ENCODE data around the gene RSPH6A.
A peak's percentile ranks its signal among the peaks of the same experiment; 100 is the strongest.

RSPH6A gene

GRCh38 chr19:45789035-45789786, 25.9 kb downstream of the RSPH6A start:
- Mint-ChIP-seq H3K27me3 (ENCODE audit: low read depth, poor library complexity) (peaks cover 9% of the 10 kb centered on the region), H3K4me3 (no peak overlapping the region), H3K4me1 (peaks cover 35% of the 10 kb centered on the region), H3K36me3 (ENCODE audit: low read depth) (peaks cover 38% of the 10 kb centered on the region), H3K9me3 (no peaks in the 10 kb centered on the region), H3K27ac (peak overlapping the region; percentile 58)
- no peak for TF ChIP-seq CTCF (IDR thresholded peaks at IDR 0.05)
- DNase-seq, result no peak

- Mint-ChIP-seq H3K36me3 (ENCODE audit: low read depth) (peaks cover 38% of the 10 kb centered on the region), H3K27me3 (ENCODE audit: low read depth, poor library complexity) (no peaks in the 10 kb centered on the region), H3K27ac (no peak overlapping the region), H3K4me3 (no peak overlapping the region), H3K9me3 (no peaks in the 10 kb centered on the region), H3K4me1 (peaks cover 36% of the 10 kb centered on the region)
- TF ChIP-seq CTCF (IDR thresholded peaks at IDR 0.05), result no peak
- no peak for DNase-seq
Observed at GRCh38 chr19:45786533-45786894, 28.6 kb downstream of the RSPH6A start.

- H3K27me3 Mint-ChIP-seq (ENCODE audit: low read depth, poor library complexity), result no peaks in the 10 kb centered on the region
- no peaks in the 10 kb centered on the region for H3K9me3 Mint-ChIP-seq
- TF ChIP-seq CTCF (IDR thresholded peaks at IDR 0.05), result no peak
- peaks cover 32% of the 10 kb centered on the region for H3K36me3 Mint-ChIP-seq (ENCODE audit: low read depth)
- no peak overlapping the region for H3K4me3 Mint-ChIP-seq
- H3K27ac Mint-ChIP-seq, result no peak overlapping the region
- peaks cover 33% of the 10 kb centered on the region for H3K4me1 Mint-ChIP-seq
- no peak for DNase-seq
Observed at GRCh38 chr19:45785781-45786532, 29.2 kb downstream of the RSPH6A start.

- no peak for TF ChIP-seq CTCF (IDR thresholded peaks at IDR 0.05)
- Mint-ChIP-seq H3K9me3 (no peaks in the 10 kb centered on the region), H3K36me3 (ENCODE audit: low read depth) (peaks cover 27% of the 10 kb centered on the region), H3K27ac (no peak overlapping the region), H3K4me1 (peaks cover 36% of the 10 kb centered on the region), H3K27me3 (ENCODE audit: low read depth, poor library complexity) (no peaks in the 10 kb centered on the region), H3K4me3 (no peak overlapping the region)
- DNase-seq, result no peak
Observed at GRCh38 chr19:45785097-45785496, 30.0 kb downstream of the RSPH6A start.

- no peak for TF ChIP-seq CTCF (IDR thresholded peaks at IDR 0.05)
- no peak overlapping the region for H3K4me3 Mint-ChIP-seq
- peak overlapping the region; percentile 66 for H3K27ac Mint-ChIP-seq
- H3K4me1 Mint-ChIP-seq, result peaks cover 46% of the 10 kb centered on the region
- H3K9me3 Mint-ChIP-seq, result no peaks in the 10 kb centered on the region
- peaks cover 23% of the 10 kb centered on the region for H3K36me3 Mint-ChIP-seq (ENCODE audit: low read depth)
- H3K27me3 Mint-ChIP-seq (ENCODE audit: low read depth, poor library complexity), result no peaks in the 10 kb centered on the region
- DNase-seq, result no peak
Observed at GRCh38 chr19:45784096-45784495, 31.0 kb downstream of the RSPH6A start.
